ENCODE data around the gene SGIP1. TPM values are rescaled to one million over a fixed set of nuclear protein-coding genes. Genes with fewer than 3 reads are reported as not detected.

SGIP1 gene
- total and polyA plus RNA-seq, 2 of the 4 experiments (the other 2 are of a cell fraction), result 27.1 to 42.7 TPM

- Histone ChIP-seq H3K14ac (replicated peaks; ENCODE audit: low read depth, low read length) (no peak overlapping the region), H3K79me1 (ENCODE audit: low read depth in 1 of 2, low read length in 2 of 2) (no peaks in the 10 kb centered on the region), H2AK5ac (ENCODE audit: low read depth, low read length) (no peak overlapping the region), H3K9me3 (ENCODE audit: control insufficient read depth, insufficient read depth, low read length) (no peaks in the 10 kb centered on the region), H2BK120ac (ENCODE audit: low read depth, low read length) (no peak overlapping the region), H3K23ac (ENCODE audit: low read depth, low read length) (no peak overlapping the region), H3K27me3 (ENCODE audit: control insufficient read depth, insufficient read depth, low read length) (peaks cover 2% of the 10 kb centered on the region), H2BK20ac (ENCODE audit: low read depth, low read length) (no peak overlapping the region), H4K8ac (ENCODE audit: low read depth in 2 of 2, low read length in 2 of 2) (no peak overlapping the region), H3K4me1 (ENCODE audit: control insufficient read depth, insufficient read depth, low read length) (no peaks in the 10 kb centered on the region), H3K4me3 (ENCODE audit: insufficient read depth, low read depth, low read length) (no peak overlapping the region), H3K9me1 (ENCODE audit: insufficient read depth, low read length) (no peaks in the 10 kb centered on the region), H3K56ac (ENCODE audit: extremely low read depth, insufficient read depth, low read length) (no peak overlapping the region), H2BK5ac (ENCODE audit: low read depth, low read length, poor library complexity, severe bottlenecking) (no peak overlapping the region), H2BK15ac (ENCODE audit: low read depth, low read length) (no peak overlapping the region), H2AFZ (replicated peaks; ENCODE audit: low read length, poor library complexity) (no peak overlapping the region), H3K9ac (ENCODE audit: low read depth, low read length) (no peak overlapping the region), H2AK9ac (replicated peaks; ENCODE audit: low read depth, low read length, poor library complexity) (no peak overlapping the region), H3K18ac (ENCODE audit: low read depth, low read length) (no peak overlapping the region), H3K27ac (ENCODE audit: insufficient read depth, low read length) (no peak overlapping the region), H3K4ac (ENCODE audit: low read depth, low read length) (no peak overlapping the region), H4K20me1 (ENCODE audit: insufficient read depth, low read length) (no peaks in the 10 kb centered on the region), H4K5ac (ENCODE audit: low read depth, low read length) (no peak overlapping the region), H3K4me2 (ENCODE audit: low read depth, low read length) (no peak overlapping the region), H4K91ac (ENCODE audit: insufficient read depth, low read depth, low read length) (no peak overlapping the region), H3K36me3 (ENCODE audit: control insufficient read depth, insufficient read depth, low read length) (no peaks in the 10 kb centered on the region)
- dilution Hi-C loops (cut with HindIII; ENCODE audit: low sequenced_read_pairs, unreplicated experiment), result no loop called here
- no TSS peak for BruUV-seq (replicated peaks)
- no peak for ATAC-seq (ENCODE audit: low read depth)
- CTCF ChIA-PET, result no interaction called here
- intact Hi-C loops (cut with micrococcal nuclease), result loop anchor here (5.0 kb wide), 4 partner anchors 155 to 735 kb away; partner anchors contain the start of genes DNAI4 and MIER1
- TF ChIP-seq POLR2A (IDR thresholded peaks at IDR 0.05; ENCODE audit: low read depth, low read length), result no peak
- no peak for TF ChIP-seq BHLHE40 (IDR thresholded peaks at IDR 0.05; ENCODE audit: low read depth, low read length)
- no peak for TF ChIP-seq CTCF (conservative IDR thresholded peaks at IDR 0.05; ENCODE audit: low read depth, low read length)
- TF ChIP-seq MAFK (IDR thresholded peaks at IDR 0.05; ENCODE audit: low read depth, low read length), result no peak
- TF ChIP-seq CEBPB (IDR thresholded peaks at IDR 0.05; ENCODE audit: low read depth, low read length), result no peak
- no peak for TF ChIP-seq RAD21 (IDR thresholded peaks at IDR 0.05; ENCODE audit: low read length)
- TF ChIP-seq NFE2L2 (IDR thresholded peaks at IDR 0.05; ENCODE audit: low read depth, low read length), result no peak
- TF ChIP-seq MXI1 (IDR thresholded peaks at IDR 0.05; ENCODE audit: borderline replicate concordance, low read depth, low read length), result no peak
- no peak for TF ChIP-seq RCOR1 (IDR thresholded peaks at IDR 0.05; ENCODE audit: insufficient replicate concordance, low read length)
- no peak for TF ChIP-seq FOS (IDR thresholded peaks at IDR 0.05; ENCODE audit: low read depth, low read length)
- no peak for TF ChIP-seq CHD1 (IDR thresholded peaks at IDR 0.05; ENCODE audit: low read depth, low read length)
- no peak for TF ChIP-seq RFX5 (IDR thresholded peaks at IDR 0.05; ENCODE audit: low read depth, low read length)
- in situ Hi-C loops (cut with MboI; ENCODE audit: low sequenced_read_pairs), result loop anchor here (25.0 kb wide), 1 partner anchor 720 kb away; no protein-coding TSS in a partner anchor
- POLR2A ChIA-PET (ENCODE audit: unreplicated experiment), result no interaction called here
- DNase-seq, result no peak
Observed at GRCh38 chr1:66767626-66768025, 233.7 kb downstream of the SGIP1 start.

Measured in IMR-90 (cell line).